H1 (cell line): ENCODE measurements around the gene SPOCK1.

ENCODE experiments used
- BACH1 ChIP-seq: IDR thresholded peaks from 2 replicates; pipeline ENCODE4 v1.6.1; 2012; ENCODE audit warnings: low read length, improper control_type of control experiment
- EZH2 ChIP-seq: fragments of 200-600 bp; sonication (generic); IDR thresholded peaks from 2 replicates; pipeline ENCODE4 v1.7.1; 2012; ENCODE audit warnings: low read depth, mild to moderate bottlenecking, moderate library complexity, low read length, inconsistent platforms; ENCODE audit not compliant: severe bottlenecking
- JUND ChIP-seq: IDR thresholded peaks from 2 replicates; pipeline ENCODE4 v1.6.1; 2011; ENCODE audit warnings: mild to moderate bottlenecking, improper control_type of control experiment, low read length
- POLR2AphosphoS5 ChIP-seq: IDR thresholded peaks from 2 replicates; pipeline ENCODE4 v1.6.1; 2011; ENCODE audit warnings: low read depth, low read length
- RBBP5 ChIP-seq: IDR thresholded peaks from 2 replicates; pipeline ENCODE4 v1.7.1; 2012; ENCODE audit warnings: low read depth, mild to moderate bottlenecking, inconsistent platforms, low read length, moderate library complexity, borderline replicate concordance
- TAF7 ChIP-seq: optimal IDR thresholded peaks from 2 replicates; pipeline ENCODE3; 2011; ENCODE audit warnings: low read depth, mild to moderate bottlenecking, inconsistent platforms, low read length, moderate library complexity, borderline replicate concordance
- TF ChIP-seq, protein P1 (sequence below), 3 experiments: IDR thresholded peaks; 1 replicate in 2 of 3; 2 replicates in 1 of 3; pipeline versions ENCODE4 v1.5.1 to v1.6.1; 2011; ENCODE audit warnings: low read length in 3 of 3, mild to moderate bottlenecking in 3 of 3, inconsistent platforms in 2 of 3, low read depth in 1 of 3, moderate library complexity in 1 of 3; ENCODE audit not compliant: insufficient read depth in 1 of 3; ENCODE audit errors: control extremely low read depth in 1 of 3

DNA sequence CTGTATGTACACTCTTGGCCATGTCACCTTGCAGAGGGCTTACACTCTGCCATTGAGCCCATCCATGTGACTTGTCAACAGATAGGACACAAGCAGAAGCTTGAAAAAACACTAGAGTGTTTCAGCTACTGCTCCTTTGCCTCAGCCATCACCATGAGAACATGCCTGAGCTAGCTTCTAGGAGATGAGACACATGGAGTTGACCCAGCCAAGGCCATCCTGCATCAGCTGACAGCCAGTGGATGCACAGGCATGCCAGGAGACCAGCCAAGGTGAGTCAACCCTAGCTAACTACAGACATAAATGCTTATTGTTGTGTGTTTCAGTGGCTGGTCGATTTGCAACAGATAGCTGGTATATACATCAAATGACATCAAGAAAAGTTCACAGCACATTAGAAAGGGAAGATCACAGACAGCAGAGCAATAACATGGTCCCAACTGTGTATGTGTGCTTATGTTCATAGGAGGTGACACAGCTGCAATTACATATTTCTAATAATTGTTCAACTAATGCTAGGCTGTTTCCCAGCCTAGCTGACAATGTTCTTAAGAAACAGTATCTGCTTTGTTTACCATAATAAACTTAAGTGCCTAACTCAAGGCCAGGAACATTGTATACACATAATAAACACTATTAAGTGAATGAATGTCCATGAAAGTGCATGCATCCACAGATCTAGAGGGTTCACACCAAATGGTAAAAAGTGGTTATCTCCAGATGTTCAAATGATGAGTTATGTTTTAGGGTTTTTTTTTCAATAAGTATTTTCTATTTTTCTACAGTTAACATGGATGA is 105.7 kb downstream of the SPOCK1 start:
- TF ChIP-seq, protein P1, sequence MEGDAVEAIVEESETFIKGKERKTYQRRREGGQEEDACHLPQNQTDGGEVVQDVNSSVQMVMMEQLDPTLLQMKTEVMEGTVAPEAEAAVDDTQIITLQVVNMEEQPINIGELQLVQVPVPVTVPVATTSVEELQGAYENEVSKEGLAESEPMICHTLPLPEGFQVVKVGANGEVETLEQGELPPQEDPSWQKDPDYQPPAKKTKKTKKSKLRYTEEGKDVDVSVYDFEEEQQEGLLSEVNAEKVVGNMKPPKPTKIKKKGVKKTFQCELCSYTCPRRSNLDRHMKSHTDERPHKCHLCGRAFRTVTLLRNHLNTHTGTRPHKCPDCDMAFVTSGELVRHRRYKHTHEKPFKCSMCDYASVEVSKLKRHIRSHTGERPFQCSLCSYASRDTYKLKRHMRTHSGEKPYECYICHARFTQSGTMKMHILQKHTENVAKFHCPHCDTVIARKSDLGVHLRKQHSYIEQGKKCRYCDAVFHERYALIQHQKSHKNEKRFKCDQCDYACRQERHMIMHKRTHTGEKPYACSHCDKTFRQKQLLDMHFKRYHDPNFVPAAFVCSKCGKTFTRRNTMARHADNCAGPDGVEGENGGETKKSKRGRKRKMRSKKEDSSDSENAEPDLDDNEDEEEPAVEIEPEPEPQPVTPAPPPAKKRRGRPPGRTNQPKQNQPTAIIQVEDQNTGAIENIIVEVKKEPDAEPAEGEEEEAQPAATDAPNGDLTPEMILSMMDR (IDR thresholded peaks at IDR 0.05; ENCODE audit: control extremely low read depth in 1 of 3, insufficient read depth in 1 of 3, low read depth in 1 of 3, low read length in 3 of 3), result no peak
- TF ChIP-seq BACH1, result no peak
- TF ChIP-seq TAF7, result no peak
- TF ChIP-seq EZH2, result no peak
- no peak for TF ChIP-seq POLR2AphosphoS5
- TF ChIP-seq RBBP5, result no peak
- no peak for TF ChIP-seq JUND
